K562 (cell line): ENCODE results near the gene CEP128. TPM values are rescaled to one million over a fixed set of nuclear protein-coding genes. Genes with fewer than 3 reads are reported as not detected.
A peak's percentile ranks its signal among the peaks of the same experiment; 100 is the strongest.

ENCODE experiments used
- DMBX1 ChIP-seq: fragments of 250-450 bp; sonication (Bioruptor Pico); IDR thresholded peaks from 2 replicates; pipeline ENCODE4 v1.8.0; 2022; ENCODE audit warnings: inconsistent platforms, mild to moderate bottlenecking, moderate library complexity, borderline replicate concordance
- KDM5B ChIP-seq: fragments of 200-600 bp; sonication (generic); IDR thresholded peaks from 2 replicates; pipeline ENCODE4 v1.6.1; 2012; ENCODE audit warnings: low read depth, mild to moderate bottlenecking, moderate library complexity, low read length, control low read depth, inconsistent platforms; ENCODE audit not compliant: insufficient replicate concordance
- MEIS2 ChIP-seq: fragments of 450-650 bp; IDR thresholded peaks from 2 replicates; pipeline ENCODE4 v1.6.1; 2014; ENCODE audit warnings: mild to moderate bottlenecking; ENCODE audit not compliant: partially characterized antibody
- RBM22 ChIP-seq: fragments of 200-400 bp; formaldehyde crosslinking; IDR thresholded peaks from 2 replicates; pipeline ENCODE4 v1.6.1; 2018; ENCODE audit warnings: low read length, low read depth; ENCODE audit not compliant: poor library complexity, severe bottlenecking
- RBM25 ChIP-seq: fragments of 200-400 bp; formaldehyde crosslinking; IDR thresholded peaks from 2 replicates; pipeline ENCODE4 v1.6.1; 2018; ENCODE audit warnings: low read length, low read depth, moderate library complexity; ENCODE audit not compliant: severe bottlenecking
- XRCC3 ChIP-seq: fragments of 450-650 bp; IDR thresholded peaks from 2 replicates; pipeline ENCODE4 v1.6.1; 2017; ENCODE audit warnings: mild to moderate bottlenecking, moderate library complexity
- polyA plus RNA-seq, 8 experiments: library from polyadenylated mRNA; depleted of rRNA in 4 of 8; stranded (reverse) in 5 of 8; unstranded in 3 of 8; fragments of >200 nt; fragmentation: Nextera tagmentation in 2 of 8; fragmentation: Illumina TruSeq in 1 of 8; extraction: Ambion mirVana in 2 of 8; extraction: Trizol in 1 of 8; gene quantifications; 2 replicates each; pipeline versions ENCODE4 v1.2.1 to v1.2.3, GENCODE V29; 2011 to 2014; ENCODE audit warnings: inconsistent platforms in 1 of 8, missing spikeins in 1 of 8
- total RNA-seq, 7 experiments: library from RNA; depleted of rRNA in 6 of 7; stranded (reverse); fragments of >200 nt in 6 of 7; fragmentation: Illumina TruSeq in 2 of 7; extraction: Trizol in 2 of 7; gene quantifications; 2 replicates each; pipeline versions ENCODE4 v1.2.1 to v1.2.3, GENCODE V29; 2011 to 2021; ENCODE audit warnings: low replicate concordance in 1 of 7
- TF ChIP-seq, protein P1 (sequence below): fragments of 450-650 bp; IDR thresholded peaks from 2 replicates; pipeline ENCODE4 v1.6.1; 2016; ENCODE audit warnings: low read depth
- TF ChIP-seq, protein P2 (sequence below): fragments of 200-800 bp; sonication (Bioruptor generic); IDR thresholded peaks from 2 replicates; pipeline ENCODE4 v1.6.1; 2017; ENCODE audit warnings: missing genetic modification characterization, missing compliant biosample characterization
- TF ChIP-seq, protein P3 (sequence below): fragments of 200-800 bp; sonication (Bioruptor generic); IDR thresholded peaks from 2 replicates; pipeline ENCODE4 v1.6.1; 2017; ENCODE audit warnings: missing genetic modification characterization, missing compliant biosample characterization
- TF ChIP-seq, protein P4 (sequence below): fragments of 250-450 bp; sonication (Bioruptor Pico); IDR thresholded peaks from 2 replicates; pipeline ENCODE4 v1.8.0; 2021; ENCODE audit warnings: moderate library complexity, mild to moderate bottlenecking, inconsistent platforms
- TF ChIP-seq, protein P5 (sequence below): fragments of 450-650 bp; IDR thresholded peaks from 2 replicates; pipeline ENCODE4 v1.6.1; 2016

The CEP128 gene
- total and polyA plus RNA-seq, 9 of the 15 experiments (the other 6 are each of a cell fraction or from before 2014, with no cell fraction given): 2.3 to 9.2 (median 4.6) TPM

DNA sequence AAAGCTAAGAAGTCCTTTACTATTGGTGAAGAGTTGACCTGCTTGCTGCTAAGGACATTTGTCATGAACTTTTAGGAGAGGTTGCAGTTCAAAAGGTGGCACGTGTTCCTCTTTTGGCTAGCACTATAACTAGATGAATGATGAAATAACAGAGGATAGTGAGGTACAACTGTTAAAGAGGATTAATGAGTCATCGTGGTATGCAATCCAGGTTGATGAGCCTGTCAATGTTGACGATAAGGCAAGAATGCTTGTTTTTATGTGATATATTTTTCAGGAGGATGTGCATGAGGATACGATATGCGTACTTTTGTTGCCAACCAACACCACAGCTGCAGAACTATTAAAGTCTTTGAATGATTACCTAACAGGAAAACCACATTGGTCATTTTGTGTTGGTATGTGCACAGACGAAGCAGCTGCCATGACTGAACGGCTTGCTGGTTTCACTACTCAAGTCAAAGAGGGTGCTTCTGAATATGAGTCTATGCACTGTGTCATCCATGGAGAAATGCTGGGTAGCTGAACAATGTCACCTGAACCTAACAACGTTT is 10.6 kb downstream of the CEP128 start (continued):
- TF ChIP-seq, protein P1, sequence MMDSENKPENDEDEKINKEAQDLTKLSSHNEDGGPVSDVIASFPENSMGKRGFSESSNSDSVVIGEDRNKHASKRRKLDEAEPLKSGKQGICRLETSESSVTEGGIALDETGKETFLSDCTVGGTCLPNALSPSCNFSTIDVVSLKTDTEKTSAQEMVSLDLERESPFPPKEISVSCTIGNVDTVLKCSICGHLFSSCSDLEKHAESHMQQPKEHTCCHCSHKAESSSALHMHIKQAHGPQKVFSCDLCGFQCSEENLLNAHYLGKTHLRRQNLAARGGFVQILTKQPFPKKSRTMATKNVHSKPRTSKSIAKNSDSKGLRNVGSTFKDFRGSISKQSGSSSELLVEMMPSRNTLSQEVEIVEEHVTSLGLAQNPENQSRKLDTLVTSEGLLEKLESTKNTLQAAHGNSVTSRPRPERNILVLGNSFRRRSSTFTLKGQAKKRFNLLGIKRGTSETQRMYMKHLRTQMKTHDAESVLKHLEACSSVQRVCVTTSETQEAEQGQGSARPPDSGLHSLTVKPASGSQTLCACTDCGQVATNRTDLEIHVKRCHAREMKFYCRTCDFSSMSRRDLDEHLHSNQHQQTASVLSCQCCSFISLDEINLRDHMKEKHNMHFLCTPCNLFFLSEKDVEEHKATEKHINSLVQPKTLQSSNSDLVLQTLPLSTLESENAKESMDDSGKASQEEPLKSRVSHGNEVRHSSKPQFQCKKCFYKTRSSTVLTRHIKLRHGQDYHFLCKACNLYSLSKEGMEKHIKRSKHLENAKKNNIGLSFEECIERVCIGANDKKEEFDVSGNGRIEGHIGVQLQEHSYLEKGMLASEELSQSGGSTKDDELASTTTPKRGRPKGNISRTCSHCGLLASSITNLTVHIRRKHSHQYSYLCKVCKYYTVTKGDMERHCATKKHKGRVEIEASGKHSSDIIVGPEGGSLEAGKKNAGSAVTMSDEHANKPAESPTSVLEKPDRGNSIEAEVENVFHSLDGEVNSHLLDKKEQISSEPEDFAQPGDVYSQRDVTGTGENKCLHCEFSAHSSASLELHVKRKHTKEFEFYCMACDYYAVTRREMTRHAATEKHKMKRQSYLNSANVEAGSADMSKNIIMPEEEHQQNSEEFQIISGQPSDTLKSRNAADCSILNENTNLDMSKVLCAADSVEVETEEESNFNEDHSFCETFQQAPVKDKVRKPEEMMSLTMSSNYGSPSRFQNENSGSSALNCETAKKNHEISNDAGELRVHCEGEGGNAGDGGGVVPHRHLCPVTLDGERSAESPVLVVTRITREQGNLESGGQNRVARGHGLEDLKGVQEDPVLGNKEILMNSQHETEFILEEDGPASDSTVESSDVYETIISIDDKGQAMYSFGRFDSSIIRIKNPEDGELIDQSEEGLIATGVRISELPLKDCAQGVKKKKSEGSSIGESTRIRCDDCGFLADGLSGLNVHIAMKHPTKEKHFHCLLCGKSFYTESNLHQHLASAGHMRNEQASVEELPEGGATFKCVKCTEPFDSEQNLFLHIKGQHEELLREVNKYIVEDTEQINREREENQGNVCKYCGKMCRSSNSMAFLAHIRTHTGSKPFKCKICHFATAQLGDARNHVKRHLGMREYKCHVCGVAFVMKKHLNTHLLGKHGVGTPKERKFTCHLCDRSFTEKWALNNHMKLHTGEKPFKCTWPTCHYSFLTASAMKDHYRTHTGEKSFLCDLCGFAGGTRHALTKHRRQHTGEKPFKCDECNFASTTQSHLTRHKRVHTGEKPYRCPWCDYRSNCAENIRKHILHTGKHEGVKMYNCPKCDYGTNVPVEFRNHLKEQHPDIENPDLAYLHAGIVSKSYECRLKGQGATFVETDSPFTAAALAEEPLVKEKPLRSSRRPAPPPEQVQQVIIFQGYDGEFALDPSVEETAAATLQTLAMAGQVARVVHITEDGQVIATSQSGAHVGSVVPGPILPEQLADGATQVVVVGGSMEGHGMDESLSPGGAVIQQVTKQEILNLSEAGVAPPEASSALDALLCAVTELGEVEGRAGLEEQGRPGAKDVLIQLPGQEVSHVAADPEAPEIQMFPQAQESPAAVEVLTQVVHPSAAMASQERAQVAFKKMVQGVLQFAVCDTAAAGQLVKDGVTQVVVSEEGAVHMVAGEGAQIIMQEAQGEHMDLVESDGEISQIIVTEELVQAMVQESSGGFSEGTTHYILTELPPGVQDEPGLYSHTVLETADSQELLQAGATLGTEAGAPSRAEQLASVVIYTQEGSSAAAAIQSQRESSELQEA: no peak
- TF ChIP-seq KDM5B (no peak), DMBX1 (CRISPR knock-in tag) (no peak), MEIS2 (peak; percentile 87), RBM25 (no peak), XRCC3 (no peak), RBM22 (no peak)
- TF ChIP-seq, protein P2, sequence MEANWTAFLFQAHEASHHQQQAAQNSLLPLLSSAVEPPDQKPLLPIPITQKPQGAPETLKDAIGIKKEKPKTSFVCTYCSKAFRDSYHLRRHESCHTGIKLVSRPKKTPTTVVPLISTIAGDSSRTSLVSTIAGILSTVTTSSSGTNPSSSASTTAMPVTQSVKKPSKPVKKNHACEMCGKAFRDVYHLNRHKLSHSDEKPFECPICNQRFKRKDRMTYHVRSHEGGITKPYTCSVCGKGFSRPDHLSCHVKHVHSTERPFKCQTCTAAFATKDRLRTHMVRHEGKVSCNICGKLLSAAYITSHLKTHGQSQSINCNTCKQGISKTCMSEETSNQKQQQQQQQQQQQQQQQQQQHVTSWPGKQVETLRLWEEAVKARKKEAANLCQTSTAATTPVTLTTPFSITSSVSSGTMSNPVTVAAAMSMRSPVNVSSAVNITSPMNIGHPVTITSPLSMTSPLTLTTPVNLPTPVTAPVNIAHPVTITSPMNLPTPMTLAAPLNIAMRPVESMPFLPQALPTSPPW (CRISPR knock-in tag): no peak
- TF ChIP-seq, protein P3, sequence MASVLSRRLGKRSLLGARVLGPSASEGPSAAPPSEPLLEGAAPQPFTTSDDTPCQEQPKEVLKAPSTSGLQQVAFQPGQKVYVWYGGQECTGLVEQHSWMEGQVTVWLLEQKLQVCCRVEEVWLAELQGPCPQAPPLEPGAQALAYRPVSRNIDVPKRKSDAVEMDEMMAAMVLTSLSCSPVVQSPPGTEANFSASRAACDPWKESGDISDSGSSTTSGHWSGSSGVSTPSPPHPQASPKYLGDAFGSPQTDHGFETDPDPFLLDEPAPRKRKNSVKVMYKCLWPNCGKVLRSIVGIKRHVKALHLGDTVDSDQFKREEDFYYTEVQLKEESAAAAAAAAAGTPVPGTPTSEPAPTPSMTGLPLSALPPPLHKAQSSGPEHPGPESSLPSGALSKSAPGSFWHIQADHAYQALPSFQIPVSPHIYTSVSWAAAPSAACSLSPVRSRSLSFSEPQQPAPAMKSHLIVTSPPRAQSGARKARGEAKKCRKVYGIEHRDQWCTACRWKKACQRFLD (CRISPR knock-in tag): no peak
- TF ChIP-seq, protein P4, sequence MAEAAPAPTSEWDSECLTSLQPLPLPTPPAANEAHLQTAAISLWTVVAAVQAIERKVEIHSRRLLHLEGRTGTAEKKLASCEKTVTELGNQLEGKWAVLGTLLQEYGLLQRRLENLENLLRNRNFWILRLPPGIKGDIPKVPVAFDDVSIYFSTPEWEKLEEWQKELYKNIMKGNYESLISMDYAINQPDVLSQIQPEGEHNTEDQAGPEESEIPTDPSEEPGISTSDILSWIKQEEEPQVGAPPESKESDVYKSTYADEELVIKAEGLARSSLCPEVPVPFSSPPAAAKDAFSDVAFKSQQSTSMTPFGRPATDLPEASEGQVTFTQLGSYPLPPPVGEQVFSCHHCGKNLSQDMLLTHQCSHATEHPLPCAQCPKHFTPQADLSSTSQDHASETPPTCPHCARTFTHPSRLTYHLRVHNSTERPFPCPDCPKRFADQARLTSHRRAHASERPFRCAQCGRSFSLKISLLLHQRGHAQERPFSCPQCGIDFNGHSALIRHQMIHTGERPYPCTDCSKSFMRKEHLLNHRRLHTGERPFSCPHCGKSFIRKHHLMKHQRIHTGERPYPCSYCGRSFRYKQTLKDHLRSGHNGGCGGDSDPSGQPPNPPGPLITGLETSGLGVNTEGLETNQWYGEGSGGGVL (CRISPR knock-in tag): no peak
- TF ChIP-seq, protein P5, sequence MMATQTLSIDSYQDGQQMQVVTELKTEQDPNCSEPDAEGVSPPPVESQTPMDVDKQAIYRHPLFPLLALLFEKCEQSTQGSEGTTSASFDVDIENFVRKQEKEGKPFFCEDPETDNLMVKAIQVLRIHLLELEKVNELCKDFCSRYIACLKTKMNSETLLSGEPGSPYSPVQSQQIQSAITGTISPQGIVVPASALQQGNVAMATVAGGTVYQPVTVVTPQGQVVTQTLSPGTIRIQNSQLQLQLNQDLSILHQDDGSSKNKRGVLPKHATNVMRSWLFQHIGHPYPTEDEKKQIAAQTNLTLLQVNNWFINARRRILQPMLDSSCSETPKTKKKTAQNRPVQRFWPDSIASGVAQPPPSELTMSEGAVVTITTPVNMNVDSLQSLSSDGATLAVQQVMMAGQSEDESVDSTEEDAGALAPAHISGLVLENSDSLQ: peak; percentile 63
